Lung (tissue), 12 donors: ENCODE data around the gene MED14. TPM values are rescaled to one million over a fixed set of nuclear protein-coding genes. Genes with fewer than 3 reads are reported as not detected.

ENCODE experiments used
- ATAC-seq: fragments of 200-7000 bp; cut with Tn5 transposase; one replicate; pipeline ENCODE4 v1.9.1; 2020; ENCODE audit warnings: moderate number of reproducible peaks; ENCODE audit not compliant: insufficient read depth, low FRiP score
- DNase-seq, 3 donors: peaks; one replicate each; pipeline ENCODE4 v3.0.0-alpha.2; 2013 to 2017
- H3K27ac ChIP-seq, 2 donors: one replicate each; pipeline ENCODE4 v1.5.1; 2013; ENCODE audit warnings: mild to moderate bottlenecking in 2 of 2, moderate library complexity in 2 of 2, control low read depth in 1 of 2, inconsistent platforms in 1 of 2, low read depth in 1 of 2, low read length in 1 of 2
- H3K27me3 ChIP-seq, 3 donors: one replicate each; pipeline ENCODE4 v1.5.1; 2013; ENCODE audit warnings: low read length in 2 of 3; ENCODE audit not compliant: control insufficient read depth in 3 of 3, insufficient read depth in 3 of 3
- H3K36me3 ChIP-seq, 4 donors: one replicate each; pipeline ENCODE4 v1.5.1; 2013; ENCODE audit warnings: low read length in 4 of 4, mild to moderate bottlenecking in 1 of 4, moderate library complexity in 1 of 4; ENCODE audit not compliant: control insufficient read depth in 4 of 4, insufficient read depth in 4 of 4
- H3K4me1 ChIP-seq, 5 donors: one replicate each; pipeline ENCODE4 v1.5.1; 2013; ENCODE audit warnings: low read length in 5 of 5, mild to moderate bottlenecking in 2 of 5, moderate library complexity in 1 of 5; ENCODE audit not compliant: control insufficient read depth in 5 of 5, insufficient read depth in 5 of 5
- H3K4me3 ChIP-seq: one replicate; pipeline ENCODE4 v1.5.1; 2013; ENCODE audit warnings: mild to moderate bottlenecking, control low read depth, moderate library complexity
- H3K9ac ChIP-seq, 2 donors: one replicate each; pipeline ENCODE4 v1.5.1; 2013; ENCODE audit warnings: low read length in 2 of 2, control low read depth in 1 of 2; ENCODE audit not compliant: insufficient read depth in 1 of 2
- H3K9me3 ChIP-seq, 4 donors: one replicate each; pipeline ENCODE4 v1.5.1; 2013; ENCODE audit warnings: low read length in 3 of 4, mild to moderate bottlenecking in 1 of 4, moderate library complexity in 1 of 4; ENCODE audit not compliant: control insufficient read depth in 4 of 4, insufficient read depth in 3 of 4
- CTCF ChIP-seq: IDR thresholded peaks from 2 replicates; pipeline ENCODE4 v1.5.1; 2012; ENCODE audit warnings: mild to moderate bottlenecking; ENCODE audit errors: control extremely low read depth, extremely low read depth
- WGBS, 2 donors: extraction: QIAGEN DNeasy Blood & Tissue Kit; methylation state at CpG; one replicate each; pipeline ENCODE4 v1.1.7; 2013; 5-methylcytosine and 5-hydroxymethylcytosine counted together
- polyA plus RNA-seq, 2 donors: library from polyadenylated mRNA; stranded (reverse); fragments of 200-250 nt; gene quantifications; one replicate each; pipeline ENCODE4 v1.2.1, GENCODE V29; 2013
- total RNA-seq, 2 donors: library from RNA; depleted of rRNA in 1 of 2; stranded (reverse); fragments of >200 nt in 1 of 2; gene quantifications; one replicate each; pipeline ENCODE4 v1.2.1, GENCODE V29; 2014 to 2021
- donor health status: control.
- donor health status: control.
- donor health status: Bipolar disorder and iron deficiency.
- donor health status: healthy.
- donor health status: DM: yes; HTN: yes; CAD: no.

The MED14 gene
- total and polyA plus RNA-seq, 4 donors, result 9.1 to 41.1 (median 25.6) TPM

DNA sequence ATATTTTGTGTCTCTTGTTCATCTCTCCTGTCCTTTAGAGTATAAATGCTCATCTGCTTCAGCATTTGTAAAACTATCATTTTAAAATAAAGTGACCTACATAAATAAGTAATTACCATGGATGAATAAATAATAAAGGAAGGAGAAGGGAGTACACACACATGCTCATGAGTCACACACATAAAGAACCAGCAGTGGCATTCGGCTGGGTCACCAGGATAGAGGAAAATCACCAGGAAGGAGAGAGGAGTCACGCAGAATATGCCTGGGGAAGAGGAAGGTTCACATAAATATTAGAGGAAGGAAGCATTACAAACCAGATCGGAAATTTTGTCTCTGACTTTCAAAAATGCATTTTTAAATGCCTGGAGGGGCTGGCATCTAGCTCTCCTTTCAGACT lies 38.5 kb upstream of the MED14 start:
- DNase-seq (no peak), ATAC-seq (no peak)
- Histone ChIP-seq H3K9me3 (no peaks in the 10 kb centered on the region), H3K27me3 (peaks cover 4 to 36% (median 11%) of the 10 kb centered on the region in 3 donors), H3K4me1 (peaks cover 0 to 2% (median 0%) of the 10 kb centered on the region in 5 donors), H3K9ac (no peak overlapping the region), H3K4me3 (no peak overlapping the region), H3K27ac (no peak overlapping the region), H3K36me3 (no peaks in the 10 kb centered on the region)
- 8 to 42% methylated on average over 3 of the region's 3 CpGs for WGBS, 2 donors
- TF ChIP-seq CTCF, result no peak

DNA sequence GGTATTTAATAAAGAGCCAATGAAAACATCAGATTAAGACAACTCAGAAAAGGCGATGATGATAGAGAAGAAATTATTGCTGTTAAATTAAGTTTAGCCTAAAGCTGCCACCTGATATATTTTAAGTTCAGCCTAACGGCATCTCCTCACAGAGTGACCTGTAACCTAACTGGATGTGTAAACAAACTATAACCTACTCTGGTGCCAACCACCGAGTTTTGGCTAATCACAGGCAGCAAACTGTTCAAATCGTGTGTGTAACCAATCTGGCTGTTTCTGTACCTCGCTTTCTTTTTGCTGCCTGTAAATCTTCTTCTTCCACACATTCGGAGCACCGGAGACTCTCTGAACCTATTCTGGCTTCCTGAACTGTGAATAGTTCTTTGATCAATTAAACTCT lies 37.8 kb upstream of the MED14 start:
- H3K27me3 ChIP-seq, result peaks cover 4 to 36% (median 11%) of the 10 kb centered on the region in 3 donors
- H3K9me3 ChIP-seq, result no peaks in the 10 kb centered on the region
- DNase-seq, result no peak
- ATAC-seq, result no peak
- H3K9ac ChIP-seq, result no peak overlapping the region
- TF ChIP-seq CTCF, result no peak
- no peaks in the 10 kb centered on the region for H3K36me3 ChIP-seq
- 78 to 83% methylated on average over 7 of the region's 7 CpGs for WGBS, 2 donors
- H3K4me1 ChIP-seq, result peaks cover 0 to 2% (median 0%) of the 10 kb centered on the region in 5 donors
- H3K4me3 ChIP-seq, result no peak overlapping the region
- no peak overlapping the region for H3K27ac ChIP-seq

- Histone ChIP-seq H3K4me1 (peaks cover 0 to 2% (median 0%) of the 10 kb centered on the region in 5 donors), H3K27me3 (peaks cover 4 to 31% (median 7%) of the 10 kb centered on the region in 3 donors), H3K36me3 (no peaks in the 10 kb centered on the region), H3K4me3 (no peak overlapping the region), H3K9me3 (no peaks in the 10 kb centered on the region), H3K27ac (no peak overlapping the region), H3K9ac (no peak overlapping the region)
- no peak for TF ChIP-seq CTCF
- DNase-seq (no peak), ATAC-seq (peak; percentile 72)
- WGBS, 2 donors, result 58 to 59% methylated on average over 2 of the region's 2 CpGs
These were observed 36.9 kb upstream of the MED14 start for GRCh38 chrX:40772290-40772689.

DNA sequence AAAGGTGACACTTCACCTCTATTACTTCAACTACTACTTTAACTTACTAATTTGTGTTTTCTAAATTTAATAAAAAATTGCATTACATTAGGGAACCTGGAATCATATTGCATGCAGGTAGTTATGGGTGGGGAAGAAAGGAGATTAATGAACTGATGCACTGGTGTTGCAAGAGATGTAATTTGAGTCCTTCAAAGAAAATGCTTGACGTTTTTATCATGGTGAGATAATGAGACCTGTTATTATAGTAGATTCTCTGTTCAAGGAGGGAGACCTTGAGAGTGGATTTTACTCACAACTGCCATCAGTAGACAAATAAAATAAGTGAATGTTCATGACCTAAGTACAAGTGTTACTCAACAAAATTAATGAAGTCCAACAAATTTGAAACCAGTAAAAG lies 26.4 kb upstream of the MED14 start:
- peaks cover 4 to 29% (median 8%) of the 10 kb centered on the region in 3 donors for H3K27me3 ChIP-seq
- TF ChIP-seq CTCF, result no peak
- no peak overlapping the region for H3K9ac ChIP-seq
- H3K36me3 ChIP-seq, result no peaks in the 10 kb centered on the region
- no peak for ATAC-seq
- H3K27ac ChIP-seq, result no peak overlapping the region
- no peak overlapping the region for H3K4me3 ChIP-seq
- H3K9me3 ChIP-seq, result no peaks in the 10 kb centered on the region
- DNase-seq, result no peak
- no peaks in the 10 kb centered on the region for H3K4me1 ChIP-seq
- 45 to 76% methylated on average over 1 of the region's 1 CpG for WGBS, 2 donors
